KOPT-K1 (cell line): ENCODE data around the gene CXXC5.

Experiments
- H3K27ac ChIP-seq: fragments of 200-600 bp; sonication (generic); 2 replicates; pipeline ENCODE4 v1.5.1; 2016; ENCODE audit warnings: antibody characterized with exemption, mild to moderate bottlenecking, low read depth, low read length; ENCODE audit not compliant: poor library complexity, severe bottlenecking
- H3K36me3 ChIP-seq: fragments of 200-600 bp; sonication (generic); 2 replicates; pipeline ENCODE4 v1.5.1; 2017; ENCODE audit warnings: antibody characterized with exemption, mild to moderate bottlenecking, low read length, moderate library complexity; ENCODE audit not compliant: insufficient read depth
- H3K9me3 ChIP-seq: fragments of 200-600 bp; sonication (generic); 2 replicates; pipeline ENCODE4 v1.5.1; 2017; ENCODE audit warnings: antibody characterized with exemption, low read length, mild to moderate bottlenecking; ENCODE audit not compliant: insufficient read depth, poor library complexity, severe bottlenecking

CXXC5 gene

GRCh38 chr5:139686356-139686705 is 38.2 kb downstream of the CXXC5 start:
- H3K36me3 ChIP-seq, result peaks cover 23% of the 10 kb centered on the region; the same call in 1 of the 2 replicates
- peak overlapping the region; percentile 60 for H3K27ac ChIP-seq
- H3K9me3 ChIP-seq, result no peaks in the 10 kb centered on the region

GRCh38 chr5:139686706-139687441 is 38.7 kb downstream of the CXXC5 start:
- Histone ChIP-seq H3K27ac (peak overlapping the region; percentile 60), H3K9me3 (no peaks in the 10 kb centered on the region), H3K36me3 (peaks cover 18% of the 10 kb centered on the region; the same call in 1 of the 2 replicates)

- no peaks in the 10 kb centered on the region for H3K9me3 ChIP-seq
- peak overlapping the region; percentile 60 for H3K27ac ChIP-seq
- peaks cover 12% of the 10 kb centered on the region; the same call in 1 of the 2 replicates for H3K36me3 ChIP-seq
Measured at GRCh38 chr5:139687656-139688055, 39.5 kb downstream of the CXXC5 start.

GRCh38 chr5:139688088-139688702 is 40.0 kb downstream of the CXXC5 start:
- H3K9me3 ChIP-seq, result no peaks in the 10 kb centered on the region
- H3K36me3 ChIP-seq, result peaks cover 7% of the 10 kb centered on the region; the same call in 1 of the 2 replicates
- peak overlapping the region; percentile 34 for H3K27ac ChIP-seq

- Histone ChIP-seq H3K9me3 (no peaks in the 10 kb centered on the region), H3K36me3 (peaks cover under 1% of the 10 kb centered on the region; the same call in 1 of the 2 replicates), H3K27ac (peak overlapping the region; percentile 34)
Measured at GRCh38 chr5:139688751-139689372, 40.7 kb downstream of the CXXC5 start.

- Histone ChIP-seq H3K27ac (peak overlapping the region; percentile 19), H3K36me3 (no peaks in the 10 kb centered on the region), H3K9me3 (no peaks in the 10 kb centered on the region)
Measured at GRCh38 chr5:139689631-139690063, 41.5 kb downstream of the CXXC5 start.

GRCh38 chr5:139690064-139690802 is 42.1 kb downstream of the CXXC5 start:
- Histone ChIP-seq H3K36me3 (no peaks in the 10 kb centered on the region), H3K9me3 (no peaks in the 10 kb centered on the region), H3K27ac (peak overlapping the region; percentile 19)

GRCh38 chr5:139690803-139691629 is 42.9 kb downstream of the CXXC5 start:
- no peaks in the 10 kb centered on the region for H3K9me3 ChIP-seq
- no peak overlapping the region for H3K27ac ChIP-seq
- H3K36me3 ChIP-seq, result no peaks in the 10 kb centered on the region

GRCh38 chr5:139692148-139692547 is 44.0 kb downstream of the CXXC5 start:
- Histone ChIP-seq H3K36me3 (no peaks in the 10 kb centered on the region), H3K27ac (no peak overlapping the region), H3K9me3 (no peaks in the 10 kb centered on the region)

GRCh38 chr5:139692679-139693308 is 44.6 kb downstream of the CXXC5 start:
- H3K27ac ChIP-seq, result no peak overlapping the region
- H3K36me3 ChIP-seq, result no peaks in the 10 kb centered on the region
- no peaks in the 10 kb centered on the region for H3K9me3 ChIP-seq

- Histone ChIP-seq H3K36me3 (no peaks in the 10 kb centered on the region), H3K27ac (no peak overlapping the region), H3K9me3 (no peaks in the 10 kb centered on the region)
Measured at GRCh38 chr5:139693676-139694364, 45.7 kb downstream of the CXXC5 start.

- Histone ChIP-seq H3K36me3 (no peaks in the 10 kb centered on the region), H3K27ac (no peak overlapping the region), H3K9me3 (no peaks in the 10 kb centered on the region)
Measured at GRCh38 chr5:139694556-139695177, 46.5 kb downstream of the CXXC5 start.

GRCh38 chr5:139695178-139695573 is 47.0 kb downstream of the CXXC5 start:
- no peak overlapping the region for H3K27ac ChIP-seq
- H3K9me3 ChIP-seq, result no peaks in the 10 kb centered on the region
- no peaks in the 10 kb centered on the region for H3K36me3 ChIP-seq
